WTC11 (cell line): Measurements from ENCODE around the gene DNAAF8. TPM values are rescaled to one million over a fixed set of nuclear protein-coding genes. Genes with fewer than 3 reads are reported as not detected.
"Not testable (repeated sequence)": the region's sequence is repeated elsewhere in the genome, so short reads cannot be mapped to it uniquely, and the experiment has no call there.

Source experiments
- ATAC-seq: fragments of 200-7000 bp; cut with Tn5 transposase; 2 replicates; pipeline ENCODE4 v1.10.0; 2021; ENCODE audit warnings: mild to moderate bottlenecking, moderate library complexity
- CTCF ChIA-PET: fragments of 300-600 bp; sonication (Branson Sonifier 250); formaldehyde crosslinking; loops from one replicate; lab custom pipeline; 2021; ENCODE audit warnings: antibody characterized with exemption; lab: Charles Lee
- POLR2A ChIA-PET: fragments of 350-600 bp; sonication (Branson Sonifier 250); formaldehyde crosslinking; loops from one replicate; lab custom pipeline; 2021; ENCODE audit warnings: antibody characterized with exemption; lab: Charles Lee
- DNase-seq: peaks from one replicate; pipeline ENCODE4 v3.0.0; 2021; ENCODE audit warnings: low spot score
- H3K27ac Mint-ChIP-seq: 2 replicates; pipeline ENCODE4 v1.8.0; 2021; ENCODE audit warnings: mixed read lengths
- H3K27me3 Mint-ChIP-seq: 2 replicates; pipeline ENCODE4 v1.8.0; 2021; ENCODE audit warnings: low read depth, mild to moderate bottlenecking, moderate library complexity, mixed read lengths
- H3K36me3 Mint-ChIP-seq: 2 replicates; pipeline ENCODE4 v1.8.0; 2021; ENCODE audit warnings: mixed read lengths
- H3K4me1 Mint-ChIP-seq: 2 replicates; pipeline ENCODE4 v1.8.0; 2022; ENCODE audit warnings: mixed read lengths
- H3K4me3 Mint-ChIP-seq: 2 replicates; pipeline ENCODE4 v1.8.0; 2021; ENCODE audit warnings: mild to moderate bottlenecking, moderate library complexity, mixed read lengths
- H3K9me3 Mint-ChIP-seq: 2 replicates; pipeline ENCODE4 v1.8.0; 2021; ENCODE audit warnings: mixed read lengths
- ATF1 ChIP-seq: sonication (generic); formaldehyde crosslinking; IDR thresholded peaks from 2 replicates; pipeline ENCODE4 v1.8.1; 2023; ENCODE audit warnings: mild to moderate bottlenecking, moderate library complexity, missing genetic modification reagents
- ATF3 ChIP-seq: sonication (generic); formaldehyde crosslinking; conservative IDR thresholded peaks from 2 replicates; pipeline ENCODE4 v1.8.1; 2022; ENCODE audit warnings: mild to moderate bottlenecking, missing genetic modification reagents
- EMX1 ChIP-seq: fragments of 250-450 bp; sonication (Bioruptor Pico); IDR thresholded peaks from 2 replicates; pipeline ENCODE4 v1.8.0; 2021; ENCODE audit warnings: mild to moderate bottlenecking
- ERG ChIP-seq: fragments of 250-450 bp; sonication (Bioruptor Pico); IDR thresholded peaks from 2 replicates; pipeline ENCODE4 v1.8.0; 2021; ENCODE audit warnings: mild to moderate bottlenecking
- ETV6 ChIP-seq: sonication (generic); formaldehyde crosslinking; IDR thresholded peaks from 2 replicates; pipeline ENCODE4 v1.8.1; 2022; ENCODE audit warnings: mild to moderate bottlenecking, missing genetic modification reagents
- GABPB1 ChIP-seq: sonication (generic); formaldehyde crosslinking; IDR thresholded peaks from 2 replicates; pipeline ENCODE4 v1.8.1; 2023; ENCODE audit warnings: mild to moderate bottlenecking, missing genetic modification reagents
- HMGA2 ChIP-seq: fragments of 250-450 bp; sonication (Bioruptor Pico); IDR thresholded peaks from 2 replicates; pipeline ENCODE4 v1.4.0; 2021; ENCODE audit warnings: mild to moderate bottlenecking, moderate library complexity
- IRF1 ChIP-seq: sonication (generic); formaldehyde crosslinking; IDR thresholded peaks from 2 replicates; pipeline ENCODE4 v1.8.0; 2023; ENCODE audit warnings: missing genetic modification reagents
- JAZF1 ChIP-seq: fragments of 250-450 bp; sonication (Bioruptor Pico); IDR thresholded peaks from 2 replicates; pipeline ENCODE4 v1.9.0; 2021; ENCODE audit warnings: moderate library complexity, mild to moderate bottlenecking, inconsistent platforms
- KAT7 ChIP-seq: sonication (generic); formaldehyde crosslinking; IDR thresholded peaks from 2 replicates; pipeline ENCODE4 v1.8.1; 2023; ENCODE audit warnings: missing genetic modification reagents, mild to moderate bottlenecking, borderline replicate concordance
- MAX ChIP-seq: sonication (generic); formaldehyde crosslinking; IDR thresholded peaks from 2 replicates; pipeline ENCODE4 v1.8.0; 2022; ENCODE audit warnings: mild to moderate bottlenecking, missing genetic modification reagents
- NR2C2 ChIP-seq: sonication (generic); formaldehyde crosslinking; IDR thresholded peaks from 2 replicates; pipeline ENCODE4 v1.8.0; 2022; ENCODE audit warnings: mild to moderate bottlenecking, missing genetic modification reagents
- NR3C1 ChIP-seq: sonication (generic); formaldehyde crosslinking; conservative IDR thresholded peaks from 2 replicates; pipeline ENCODE4 v1.8.1; 2023; ENCODE audit warnings: low read depth, mild to moderate bottlenecking, missing genetic modification reagents
- PREB ChIP-seq: sonication (generic); formaldehyde crosslinking; IDR thresholded peaks from 2 replicates; pipeline ENCODE4 v1.8.1; 2022; ENCODE audit warnings: mild to moderate bottlenecking, missing genetic modification reagents, moderate library complexity, borderline replicate concordance
- SMAD3 ChIP-seq: sonication (generic); formaldehyde crosslinking; IDR thresholded peaks from 2 replicates; pipeline ENCODE4 v1.8.0; 2022; ENCODE audit warnings: missing genetic modification reagents, mild to moderate bottlenecking, borderline replicate concordance
- TEAD1 ChIP-seq: sonication (generic); formaldehyde crosslinking; IDR thresholded peaks from 2 replicates; pipeline ENCODE4 v1.8.0; 2022; ENCODE audit warnings: mild to moderate bottlenecking, missing genetic modification reagents
- USF1 ChIP-seq: sonication (generic); formaldehyde crosslinking; IDR thresholded peaks from 2 replicates; pipeline ENCODE4 v1.8.0; 2022; ENCODE audit warnings: mild to moderate bottlenecking, missing genetic modification reagents
- ZBTB21 ChIP-seq: sonication (generic); formaldehyde crosslinking; IDR thresholded peaks from 2 replicates; pipeline ENCODE4 v1.8.1; 2023; ENCODE audit warnings: mild to moderate bottlenecking, missing genetic modification reagents, borderline replicate concordance
- ZNF121 ChIP-seq: sonication (generic); formaldehyde crosslinking; IDR thresholded peaks from 2 replicates; pipeline ENCODE4 v1.8.0; 2023; ENCODE audit warnings: missing genetic modification reagents
- ZNF138 ChIP-seq: sonication (generic); formaldehyde crosslinking; conservative IDR thresholded peaks from 2 replicates; pipeline ENCODE4 v1.8.1; 2022; ENCODE audit warnings: mild to moderate bottlenecking, moderate library complexity, missing genetic modification reagents
- ZNF232 ChIP-seq: sonication (generic); formaldehyde crosslinking; IDR thresholded peaks from 2 replicates; pipeline ENCODE4 v1.8.0; 2022; ENCODE audit warnings: mild to moderate bottlenecking, missing genetic modification reagents
- ZNF423 ChIP-seq: fragments of 250-450 bp; sonication (Bioruptor Pico); IDR thresholded peaks from 2 replicates; pipeline ENCODE4 v2.1.2; 2022; ENCODE audit warnings: mild to moderate bottlenecking, moderate library complexity
- ZNF671 ChIP-seq: fragments of 250-450 bp; sonication (Bioruptor Pico); IDR thresholded peaks from 2 replicates; pipeline ENCODE4 v1.8.0; 2021; ENCODE audit warnings: mild to moderate bottlenecking
- total RNA-seq: library from RNA; stranded (reverse); gene quantifications from 3 replicates; pipeline ENCODE4 v1.2.3, GENCODE V29; 2021

The DNAAF8 gene
- total RNA-seq, 1 experiment from 2014 or later = 0.09 TPM

- H3K4me1 Mint-ChIP-seq = peaks cover 10% of the 10 kb centered on the region
- TF ChIP-seq GABPB1 (CRISPR knock-in tag) (no peak), MAX (no peak), ERG (CRISPR knock-in tag) (no peak), KAT7 (CRISPR knock-in tag) (no peak), ZNF423 (CRISPR knock-in tag) (no peak), NR2C2 (no peak), TEAD1 (CRISPR knock-in tag) (no peak), ATF3 (CRISPR knock-in tag) (no peak), EMX1 (CRISPR knock-in tag) (no peak)
- CTCF ChIA-PET = interaction anchor here (1.0 kb wide), 1 partner anchor 87 kb away, joined by 4 read pairs; no protein-coding TSS in a partner anchor
- POLR2A ChIA-PET = interaction anchor here (0.5 kb wide), 1 partner anchor 31 kb away, joined by 3 read pairs; no protein-coding TSS in a partner anchor
- H3K27me3 Mint-ChIP-seq = peaks cover 4% of the 10 kb centered on the region; the same call in 1 of the 2 replicates
- DNase-seq (no peak), ATAC-seq (no peak)
- H3K4me3 Mint-ChIP-seq = no peak overlapping the region
- H3K27ac Mint-ChIP-seq = no peak overlapping the region
- H3K36me3 Mint-ChIP-seq = no peaks in the 10 kb centered on the region
- no peaks in the 10 kb centered on the region for H3K9me3 Mint-ChIP-seq
These were observed 3.2 kb downstream of the DNAAF8 start for GRCh38 chr16:4737545-4737944.

GRCh38 chr16:4738370-4738769 lies 4.0 kb downstream of the DNAAF8 start:
- H3K36me3 Mint-ChIP-seq, H3K9me3 Mint-ChIP-seq, H3K27me3 Mint-ChIP-seq, ATAC-seq, H3K4me3 Mint-ChIP-seq, POLR2A ChIA-PET, DNase-seq: not testable (repeated sequence)
- peak overlapping the region; percentile 28; the same call in 1 of the 2 replicates for H3K27ac Mint-ChIP-seq
- peaks cover 14% of the 10 kb centered on the region for H3K4me1 Mint-ChIP-seq
- CTCF ChIA-PET = interaction anchor here (0.7 to 1.3 kb wide), 2 partner anchors 22 to 220 kb away, joined by 3 read pairs; partner anchors contain the start of gene SEC14L5
- peak; percentile 97 for TF ChIP-seq ZNF121 (CRISPR knock-in tag)

- Mint-ChIP-seq H3K4me1 (peaks cover 20% of the 10 kb centered on the region), H3K9me3 (no peaks in the 10 kb centered on the region), H3K4me3 (peak overlapping the region; percentile 35), H3K27me3 (no peaks in the 10 kb centered on the region; the same call in 1 of the 2 replicates), H3K27ac (0 out of 2 replicates have a peak overlapping the region, but pooled peaks have one; percentile 49), H3K36me3 (no peaks in the 10 kb centered on the region)
- DNase-seq = no peak
- POLR2A ChIA-PET = interaction anchor here (1.1 kb wide), 1 partner anchor 9 kb away, joined by 3 read pairs; the partner anchor contains the start of gene DNAAF8
- CTCF ChIA-PET = no interaction called here
- TF ChIP-seq ZNF232 (CRISPR knock-in tag) (no peak), JAZF1 (CRISPR knock-in tag) (no peak), NR2C2 (no peak), PREB (CRISPR knock-in tag) (no peak), ZNF671 (no peak), ATF1 (no peak), HMGA2 (CRISPR knock-in tag) (no peak), ERG (CRISPR knock-in tag) (no peak), ZNF121 (CRISPR knock-in tag) (no peak), ZNF138 (no peak), ETV6 (no peak), SMAD3 (CRISPR knock-in tag) (no peak), NR3C1 (CRISPR knock-in tag) (no peak), USF1 (CRISPR knock-in tag) (no peak), IRF1 (CRISPR knock-in tag) (no peak), ZBTB21 (CRISPR knock-in tag) (no peak)
- ATAC-seq = no peak
These were observed 9.0 kb downstream of the DNAAF8 start for GRCh38 chr16:4743226-4743878.
